Measurements from ENCODE around the gene CRYBG3.
"Not testable (repeated sequence)": the region's sequence is repeated elsewhere in the genome, so short reads cannot be mapped to it uniquely, and the experiment has no call there.

CRYBG3 gene

GRCh38 chr3:97820780-97821179 lies 1.0 kb upstream of the CRYBG3 start:
- H3K9me3 ChIP-seq (ENCODE audit: control insufficient read depth, low read length): no peaks in the 10 kb centered on the region
- H3K4me1 ChIP-seq (ENCODE audit: control insufficient read depth, insufficient read depth, low read length, poor library complexity, severe bottlenecking): peaks cover 7% of the 10 kb centered on the region
- H3K27ac ChIP-seq (ENCODE audit: low read depth, low read length, severe bottlenecking): no peak overlapping the region
- WGBS, 2 experiments (ENCODE audit: insufficient coverage in 2 of 2): 97 to 100% methylated on average over 3 of the region's 5 CpGs
- H3K36me3 ChIP-seq (ENCODE audit: control insufficient read depth, insufficient read depth, low read length): no peaks in the 10 kb centered on the region
- no peak overlapping the region for H3K4me3 ChIP-seq (ENCODE audit: extremely low read depth, insufficient read depth, low read length, poor library complexity, severe bottlenecking)

- 0 to 8% methylated on average over 14 to 17 of the region's 23 CpGs for WGBS, 2 experiments (ENCODE audit: insufficient coverage in 2 of 2)
- Histone ChIP-seq H3K4me1 (ENCODE audit: control insufficient read depth, insufficient read depth, low read length, poor library complexity, severe bottlenecking) (peaks cover 7% of the 10 kb centered on the region), H3K4me3 (ENCODE audit: extremely low read depth, insufficient read depth, low read length, poor library complexity, severe bottlenecking) (peak overlapping the region; percentile 77), H3K27ac (ENCODE audit: low read depth, low read length, severe bottlenecking) (no peak overlapping the region), H3K36me3 (ENCODE audit: control insufficient read depth, insufficient read depth, low read length) (no peaks in the 10 kb centered on the region), H3K9me3 (ENCODE audit: control insufficient read depth, low read length) (no peaks in the 10 kb centered on the region)
Observed at GRCh38 chr3:97821287-97821773, 481 bp upstream of the CRYBG3 start.

GRCh38 chr3:97822359-97822775 lies 556 bp downstream of the CRYBG3 start:
- peak overlapping the region; percentile 77 for H3K4me3 ChIP-seq (ENCODE audit: extremely low read depth, insufficient read depth, low read length, poor library complexity, severe bottlenecking)
- WGBS, 2 experiments (ENCODE audit: insufficient coverage in 2 of 2): 0% methylated on average over 21 to 22 of the region's 36 CpGs
- peaks cover 7% of the 10 kb centered on the region for H3K4me1 ChIP-seq (ENCODE audit: control insufficient read depth, insufficient read depth, low read length, poor library complexity, severe bottlenecking)
- no peaks in the 10 kb centered on the region for H3K9me3 ChIP-seq (ENCODE audit: control insufficient read depth, low read length)
- H3K27ac ChIP-seq (ENCODE audit: low read depth, low read length, severe bottlenecking): no peak overlapping the region
- no peaks in the 10 kb centered on the region for H3K36me3 ChIP-seq (ENCODE audit: control insufficient read depth, insufficient read depth, low read length)

GRCh38 chr3:97823046-97824004 lies 1.5 kb downstream of the CRYBG3 start:
- H3K27ac ChIP-seq (ENCODE audit: low read depth, low read length, severe bottlenecking): no peak overlapping the region
- no peaks in the 10 kb centered on the region for H3K9me3 ChIP-seq (ENCODE audit: control insufficient read depth, low read length)
- WGBS, 2 experiments (ENCODE audit: insufficient coverage in 2 of 2): 64 to 79% methylated on average over 11 to 16 of the region's 17 CpGs
- peaks cover 7% of the 10 kb centered on the region for H3K4me1 ChIP-seq (ENCODE audit: control insufficient read depth, insufficient read depth, low read length, poor library complexity, severe bottlenecking)
- peak overlapping the region; percentile 77 for H3K4me3 ChIP-seq (ENCODE audit: extremely low read depth, insufficient read depth, low read length, poor library complexity, severe bottlenecking)
- no peaks in the 10 kb centered on the region for H3K36me3 ChIP-seq (ENCODE audit: control insufficient read depth, insufficient read depth, low read length)

- no peaks in the 10 kb centered on the region for H3K36me3 ChIP-seq (ENCODE audit: control insufficient read depth, insufficient read depth, low read length)
- peaks cover 7% of the 10 kb centered on the region for H3K4me1 ChIP-seq (ENCODE audit: control insufficient read depth, insufficient read depth, low read length, poor library complexity, severe bottlenecking)
- WGBS, 2 experiments (ENCODE audit: insufficient coverage in 2 of 2): 86 to 100% methylated on average over 1 of the region's 1 CpG
- H3K4me3 ChIP-seq (ENCODE audit: extremely low read depth, insufficient read depth, low read length, poor library complexity, severe bottlenecking): no peak overlapping the region
- H3K9me3 ChIP-seq (ENCODE audit: control insufficient read depth, low read length): no peaks in the 10 kb centered on the region
- no peak overlapping the region for H3K27ac ChIP-seq (ENCODE audit: low read depth, low read length, severe bottlenecking)
Observed at GRCh38 chr3:97825101-97825500, 3.3 kb downstream of the CRYBG3 start.

GRCh38 chr3:97827741-97828471 lies 6.1 kb downstream of the CRYBG3 start:
- H3K36me3 ChIP-seq (ENCODE audit: control insufficient read depth, insufficient read depth, low read length): no peaks in the 10 kb centered on the region
- H3K4me1 ChIP-seq (ENCODE audit: control insufficient read depth, insufficient read depth, low read length, poor library complexity, severe bottlenecking): peaks cover 7% of the 10 kb centered on the region
- H3K9me3 ChIP-seq (ENCODE audit: control insufficient read depth, low read length): no peaks in the 10 kb centered on the region
- H3K27ac ChIP-seq (ENCODE audit: low read depth, low read length, severe bottlenecking): no peak overlapping the region
- H3K4me3 ChIP-seq (ENCODE audit: extremely low read depth, insufficient read depth, low read length, poor library complexity, severe bottlenecking): no peak overlapping the region
- 100% methylated on average over 2 of the region's 2 CpGs; no CpG with 5 or more reads in 1 of the 2 experiments for WGBS, 2 experiments (ENCODE audit: insufficient coverage in 2 of 2)

DNA sequence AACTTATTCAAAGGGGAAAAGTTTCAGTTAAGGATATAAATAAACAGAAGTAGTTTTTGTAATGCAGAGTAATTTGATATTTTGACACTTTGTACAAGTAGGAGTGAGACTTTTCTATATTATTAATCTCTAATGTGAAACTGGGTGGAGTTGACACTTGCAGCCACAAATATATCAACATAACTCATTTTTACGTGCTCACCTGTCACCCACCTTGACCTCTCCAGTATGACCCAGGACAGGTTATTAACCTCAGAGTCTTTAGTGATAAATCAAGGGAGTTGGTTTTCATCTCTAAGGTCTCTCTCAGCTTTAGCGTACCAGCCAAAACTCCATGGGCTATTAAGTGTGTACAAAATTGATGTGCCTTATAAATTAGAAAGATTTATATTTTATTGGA lies 7.4 kb downstream of the CRYBG3 start:
- WGBS, 2 experiments (ENCODE audit: insufficient coverage in 2 of 2): no CpG with 5 or more reads among the region's 2 CpGs
- H3K36me3 ChIP-seq (ENCODE audit: control insufficient read depth, insufficient read depth, low read length): no peaks in the 10 kb centered on the region
- H3K27ac ChIP-seq (ENCODE audit: low read depth, low read length, severe bottlenecking): no peak overlapping the region
- no peak overlapping the region for H3K4me3 ChIP-seq (ENCODE audit: extremely low read depth, insufficient read depth, low read length, poor library complexity, severe bottlenecking)
- H3K4me1 ChIP-seq (ENCODE audit: control insufficient read depth, insufficient read depth, low read length, poor library complexity, severe bottlenecking): no peaks in the 10 kb centered on the region
- H3K9me3 ChIP-seq (ENCODE audit: control insufficient read depth, low read length): no peaks in the 10 kb centered on the region

- WGBS, 2 experiments (ENCODE audit: insufficient coverage in 2 of 2): 100% methylated on average over 1 of the region's 2 CpGs; no CpG with 5 or more reads in 1 of the 2 experiments
- Histone ChIP-seq H3K4me1 (ENCODE audit: control insufficient read depth, insufficient read depth, low read length, poor library complexity, severe bottlenecking) (no peaks in the 10 kb centered on the region), H3K36me3 (ENCODE audit: control insufficient read depth, insufficient read depth, low read length) (no peaks in the 10 kb centered on the region), H3K4me3 (ENCODE audit: extremely low read depth, insufficient read depth, low read length, poor library complexity, severe bottlenecking) (no peak overlapping the region), H3K27ac (ENCODE audit: low read depth, low read length, severe bottlenecking) (no peak overlapping the region), H3K9me3 (ENCODE audit: control insufficient read depth, low read length) (no peaks in the 10 kb centered on the region)
Observed at GRCh38 chr3:97830638-97831037, 8.8 kb downstream of the CRYBG3 start.

DNA sequence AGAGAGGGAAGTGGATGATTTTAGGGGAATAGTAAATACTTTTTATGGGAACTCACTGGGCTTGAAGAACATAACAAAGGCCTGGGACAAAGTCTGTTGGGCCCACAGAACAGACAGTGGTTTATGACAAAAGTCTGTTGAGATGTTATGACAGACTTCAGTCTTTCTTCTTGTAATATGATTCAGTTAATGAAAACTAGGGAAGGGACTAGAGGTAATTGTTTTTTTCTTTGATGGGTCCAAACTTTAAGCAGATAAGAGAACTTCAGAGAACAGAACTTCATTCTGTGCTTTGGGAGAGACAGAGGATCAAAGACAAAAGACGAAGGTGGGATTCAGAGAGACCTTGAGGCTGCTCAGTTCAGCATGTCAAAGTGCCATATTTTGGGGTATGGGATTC lies 9.3 kb downstream of the CRYBG3 start:
- Histone ChIP-seq H3K4me3 (ENCODE audit: extremely low read depth, insufficient read depth, low read length, poor library complexity, severe bottlenecking) (no peak overlapping the region), H3K9me3 (ENCODE audit: control insufficient read depth, low read length) (no peaks in the 10 kb centered on the region), H3K4me1 (ENCODE audit: control insufficient read depth, insufficient read depth, low read length, poor library complexity, severe bottlenecking) (no peaks in the 10 kb centered on the region), H3K36me3 (ENCODE audit: control insufficient read depth, insufficient read depth, low read length) (no peaks in the 10 kb centered on the region), H3K27ac (ENCODE audit: low read depth, low read length, severe bottlenecking) (no peak overlapping the region)
- no CpG with 5 or more reads among the region's 1 CpG for WGBS, 2 experiments (ENCODE audit: insufficient coverage in 2 of 2)

GRCh38 chr3:97833184-97833583 lies 11.4 kb downstream of the CRYBG3 start:
- not testable (repeated sequence) for H3K27ac ChIP-seq (ENCODE audit: low read depth, low read length, severe bottlenecking)
- 78 to 100% methylated on average over 1 of the region's 4 CpGs for WGBS, 2 experiments (ENCODE audit: insufficient coverage in 2 of 2)

More at GRCh38 chr3:97833184-97833583, 11.4 kb downstream of the CRYBG3 start:
- H3K4me1 ChIP-seq (ENCODE audit: control insufficient read depth, insufficient read depth, low read length, poor library complexity, severe bottlenecking); H3K4me3 ChIP-seq (ENCODE audit: extremely low read depth, insufficient read depth, low read length, poor library complexity, severe bottlenecking); H3K9me3 ChIP-seq (ENCODE audit: control insufficient read depth, low read length); H3K36me3 ChIP-seq (ENCODE audit: control insufficient read depth, insufficient read depth, low read length): not testable (repeated sequence)
